Colonic mucosa (tissue), 4 donors: ENCODE results near the gene DNAH12. TPM values are rescaled to one million over a fixed set of nuclear protein-coding genes. Genes with fewer than 3 reads are reported as not detected.
A peak's percentile ranks its signal among the peaks of the same experiment; 100 is the strongest.

Experiments
- DNase-seq: peaks from one replicate; pipeline ENCODE4 v3.0.0-alpha.2; 2020
- H3K27ac ChIP-seq: fragments of 200-600 bp; one replicate; pipeline ENCODE4 v1.8.0; 2021
- H3K27me3 ChIP-seq: fragments of 200-600 bp; one replicate; pipeline ENCODE4 v1.8.0; 2021
- H3K36me3 ChIP-seq: fragments of 200-600 bp; one replicate; pipeline ENCODE4 v1.8.0; 2021
- H3K4me1 ChIP-seq: fragments of 200-600 bp; one replicate; pipeline ENCODE4 v1.8.0; 2021; ENCODE audit warnings: mild to moderate bottlenecking
- H3K4me3 ChIP-seq: fragments of 200-600 bp; one replicate; pipeline ENCODE4 v1.8.0; 2021
- H3K9ac ChIP-seq, 2 donors: one replicate each; pipeline ENCODE4 v1.7.0; 2013; ENCODE audit warnings: control low read depth in 2 of 2, low read depth in 2 of 2, low read length in 2 of 2
- H3K9me3 ChIP-seq: fragments of 200-600 bp; one replicate; pipeline ENCODE4 v1.8.0; 2021
- intact Hi-C: fragments of 100-400 bp; cut with DNase I; formaldehyde crosslinking; loops from one replicate; pipeline ENCODE4 v1.14.1; 2022
- total RNA-seq, 2 donors: library from RNA; stranded (reverse); fragmentation: NEBNext Ultra II Directional in 1 of 2; extraction: Animal tissue kit (Norgen Biotek cat#: 25700) in 1 of 2; gene quantifications; one replicate each; pipeline ENCODE4 v1.2.1, GENCODE V29; 2021
- TF ChIP-seq, protein P1 (sequence below): fragments of 200-600 bp; IDR thresholded peaks from one replicate; pipeline ENCODE4 v1.8.0; 2022; ENCODE audit warnings: antibody characterized with exemption, mild to moderate bottlenecking
- donor health status: healthy.
- donor health status: DM: no; HTN: no; CAD: no.
- donor health status: DM: no; HTN: no; CAD: no.

The DNAH12 gene
- under 1 TPM; 0.02 to 0.05 TPM for total RNA-seq

GRCh38 chr3:57544181-57545125 is at the start of gene DNAH12:
Gene DNAH12, minus strand, starts transcription at chr3:57544344. Its CDS starts 1,474 bp downstream, at chr3:57542870.
- TF ChIP-seq, protein P1, sequence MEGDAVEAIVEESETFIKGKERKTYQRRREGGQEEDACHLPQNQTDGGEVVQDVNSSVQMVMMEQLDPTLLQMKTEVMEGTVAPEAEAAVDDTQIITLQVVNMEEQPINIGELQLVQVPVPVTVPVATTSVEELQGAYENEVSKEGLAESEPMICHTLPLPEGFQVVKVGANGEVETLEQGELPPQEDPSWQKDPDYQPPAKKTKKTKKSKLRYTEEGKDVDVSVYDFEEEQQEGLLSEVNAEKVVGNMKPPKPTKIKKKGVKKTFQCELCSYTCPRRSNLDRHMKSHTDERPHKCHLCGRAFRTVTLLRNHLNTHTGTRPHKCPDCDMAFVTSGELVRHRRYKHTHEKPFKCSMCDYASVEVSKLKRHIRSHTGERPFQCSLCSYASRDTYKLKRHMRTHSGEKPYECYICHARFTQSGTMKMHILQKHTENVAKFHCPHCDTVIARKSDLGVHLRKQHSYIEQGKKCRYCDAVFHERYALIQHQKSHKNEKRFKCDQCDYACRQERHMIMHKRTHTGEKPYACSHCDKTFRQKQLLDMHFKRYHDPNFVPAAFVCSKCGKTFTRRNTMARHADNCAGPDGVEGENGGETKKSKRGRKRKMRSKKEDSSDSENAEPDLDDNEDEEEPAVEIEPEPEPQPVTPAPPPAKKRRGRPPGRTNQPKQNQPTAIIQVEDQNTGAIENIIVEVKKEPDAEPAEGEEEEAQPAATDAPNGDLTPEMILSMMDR: no peak

GRCh38 chr3:57592306-57592705 is 48.2 kb upstream of the DNAH12 start:
- Histone ChIP-seq H3K27me3 (no peaks in the 10 kb centered on the region), H3K27ac (no peak overlapping the region), H3K9me3 (no peaks in the 10 kb centered on the region), H3K4me1 (peaks cover 8% of the 10 kb centered on the region), H3K36me3 (no peaks in the 10 kb centered on the region), H3K9ac (no peak overlapping the region), H3K4me3 (no peak overlapping the region)
- TF ChIP-seq, protein P1: no peak
- intact Hi-C loops: loop anchor here (10.0 kb wide), 1 partner anchor 162 kb away; the partner anchor contains the start of gene SLMAP
- DNase-seq: no peak

More at GRCh38 chr3:57544181-57545125, at the start of gene DNAH12:
- Histone ChIP-seq H3K9me3 (no peaks in the 10 kb centered on the region), H3K36me3 (no peaks in the 10 kb centered on the region), H3K4me1 (peaks cover 6% of the 10 kb centered on the region), H3K27ac (no peak within 1 kb of the TSS), H3K4me3 (peak within 1 kb of the TSS; percentile 23), H3K27me3 (no peaks in the 10 kb centered on the region), H3K9ac (peak within 1 kb of the TSS in 1 of 2 donors; percentile 43)
- intact Hi-C loops: no loop called here
- peak; percentile 55 for DNase-seq

DNA sequence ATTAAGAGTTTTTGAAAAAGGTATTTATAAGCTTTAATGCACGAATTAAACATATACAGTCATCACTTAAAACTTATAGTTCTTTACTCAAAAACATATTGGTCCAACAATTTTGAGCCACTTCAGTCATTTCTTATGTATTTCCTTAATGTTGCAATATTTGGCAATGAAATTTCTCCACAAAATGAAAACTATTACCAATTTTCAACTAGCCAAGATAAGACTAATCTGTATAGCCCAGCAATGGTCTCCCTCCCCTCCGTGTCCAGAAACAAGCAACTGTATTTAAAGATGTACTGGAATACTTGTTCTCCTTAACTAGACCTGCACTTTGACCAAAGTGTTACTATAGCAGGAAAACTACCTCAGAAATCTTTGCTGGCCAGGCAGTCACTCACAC is 43.8 kb upstream of the DNAH12 start:
- intact Hi-C loops: no loop called here
- Histone ChIP-seq H3K9ac (no peak overlapping the region), H3K4me3 (no peak overlapping the region), H3K4me1 (peaks cover 2% of the 10 kb centered on the region), H3K27me3 (no peaks in the 10 kb centered on the region), H3K9me3 (no peaks in the 10 kb centered on the region), H3K27ac (no peak overlapping the region), H3K36me3 (no peaks in the 10 kb centered on the region)
- no peak for DNase-seq
- TF ChIP-seq, protein P1: no peak

- no peak overlapping the region for H3K27ac ChIP-seq
- TF ChIP-seq, protein P1: no peak
- no peak for DNase-seq
- H3K9ac ChIP-seq: no peak overlapping the region
- intact Hi-C loops: no loop called here
- H3K9me3 ChIP-seq: no peaks in the 10 kb centered on the region
- no peaks in the 10 kb centered on the region for H3K36me3 ChIP-seq
- no peaks in the 10 kb centered on the region for H3K4me1 ChIP-seq
- H3K27me3 ChIP-seq: no peaks in the 10 kb centered on the region
- H3K4me3 ChIP-seq: no peak overlapping the region
These were observed 42.6 kb upstream of the DNAH12 start for GRCh38 chr3:57586778-57587177.

DNA sequence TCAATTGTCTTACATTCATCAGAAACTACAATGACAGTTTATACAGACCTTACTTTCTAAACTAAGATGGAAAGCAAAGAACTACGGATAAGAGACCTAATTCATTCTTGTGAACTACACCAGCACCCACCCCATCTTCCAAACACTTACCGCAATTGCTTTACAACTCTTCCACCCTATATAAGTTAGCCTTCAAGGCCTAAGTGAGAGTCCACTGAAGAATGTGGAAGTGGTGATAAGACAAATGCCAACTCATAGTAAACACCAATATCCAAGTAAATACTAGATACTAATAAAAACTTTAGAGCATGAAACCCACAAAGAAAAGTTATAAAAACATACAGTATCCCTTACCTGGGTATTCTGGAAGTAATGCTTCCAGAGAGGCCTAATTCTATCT is 39.4 kb upstream of the DNAH12 start:
- TF ChIP-seq, protein P1: no peak

More for the DNA sequence above, 39.4 kb upstream of the DNAH12 start:
- DNase-seq: no peak
- no peaks in the 10 kb centered on the region for H3K4me1 ChIP-seq
- H3K9ac ChIP-seq: peak overlapping the region in 1 of 2 donors; percentile 46
- no peaks in the 10 kb centered on the region for H3K36me3 ChIP-seq
- no peaks in the 10 kb centered on the region for H3K9me3 ChIP-seq
- H3K4me3 ChIP-seq: no peak overlapping the region
- peak overlapping the region; percentile 61 for H3K27ac ChIP-seq
- H3K27me3 ChIP-seq: no peaks in the 10 kb centered on the region
- intact Hi-C loops: no loop called here
